ENCODE measurements around the gene INPP4A.

INPP4A gene

GRCh38 chr2:98518101-98518500 is 73.4 kb downstream of the INPP4A start:
- DNase-seq = no peak

DNA sequence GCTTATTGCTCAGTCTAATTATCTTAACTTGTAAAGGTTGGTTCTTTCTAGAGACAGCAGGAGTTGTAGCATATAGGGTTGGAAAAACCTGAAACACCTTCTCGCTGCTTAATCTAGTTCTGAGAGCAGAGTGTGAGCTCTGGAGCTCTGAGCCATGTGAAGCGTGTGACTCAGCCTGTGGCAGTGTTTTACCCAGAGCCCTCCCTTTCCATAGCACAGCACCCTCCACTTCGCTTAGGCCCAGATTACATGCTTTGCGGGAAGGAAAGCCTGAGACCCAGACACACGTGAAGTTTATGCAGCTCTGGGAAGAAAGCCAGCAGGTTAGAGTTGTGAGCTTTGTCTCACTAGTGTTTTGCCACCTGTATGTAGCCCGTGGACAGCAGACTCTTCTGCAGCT is 74.5 kb downstream of the INPP4A start:
- no peak for DNase-seq

GRCh38 chr2:98519851-98520250 is 75.2 kb downstream of the INPP4A start:
- DNase-seq = no peak

- DNase-seq = no peak
These were observed 76.1 kb downstream of the INPP4A start for GRCh38 chr2:98520806-98521205.

- DNase-seq = no peak
These were observed 76.6 kb downstream of the INPP4A start for GRCh38 chr2:98521266-98521665.

DNA sequence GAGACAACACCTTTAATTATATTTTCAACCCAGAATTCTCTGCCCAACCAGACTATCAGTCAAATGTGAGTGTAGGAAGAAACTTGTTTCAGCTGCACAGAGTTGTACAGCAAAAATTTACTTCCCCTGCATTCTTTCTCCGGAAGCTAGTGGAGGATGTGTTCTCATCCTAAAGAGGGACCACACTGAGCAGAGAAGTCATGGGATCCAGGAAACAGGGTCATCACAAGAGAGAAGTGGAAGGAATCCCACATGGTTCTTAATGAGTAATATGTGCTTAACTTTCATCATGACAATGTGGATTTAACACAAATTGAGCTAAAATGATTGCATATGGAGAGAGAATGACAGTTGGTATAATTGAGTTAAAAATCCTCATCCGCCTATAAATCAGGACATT is 78.2 kb downstream of the INPP4A start:
- no peak for DNase-seq

GRCh38 chr2:98524168-98524567 is 79.5 kb downstream of the INPP4A start:
- DNase-seq = no peak

DNA sequence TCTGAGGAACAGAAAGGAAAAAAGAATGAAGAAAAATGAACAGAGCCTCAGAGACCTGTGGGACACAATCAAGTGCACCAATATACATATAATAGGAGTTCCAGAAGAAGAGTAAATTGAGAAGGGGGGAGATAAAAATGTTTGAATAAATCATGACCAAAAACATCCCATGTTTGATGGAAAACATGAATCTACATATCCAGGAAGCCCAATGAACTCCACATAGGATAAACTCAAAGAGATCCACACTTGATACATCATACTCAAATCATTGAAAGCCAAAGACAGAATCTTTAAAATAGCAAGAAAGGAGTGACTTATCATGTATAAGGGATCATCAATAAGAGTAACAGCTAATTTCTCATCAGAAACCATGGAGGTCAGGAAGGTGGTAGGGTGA is 83.7 kb downstream of the INPP4A start:
- DNase-seq = no peak

GRCh38 chr2:98530114-98530513 is 85.5 kb downstream of the INPP4A start:
- no peak for DNase-seq

DNA sequence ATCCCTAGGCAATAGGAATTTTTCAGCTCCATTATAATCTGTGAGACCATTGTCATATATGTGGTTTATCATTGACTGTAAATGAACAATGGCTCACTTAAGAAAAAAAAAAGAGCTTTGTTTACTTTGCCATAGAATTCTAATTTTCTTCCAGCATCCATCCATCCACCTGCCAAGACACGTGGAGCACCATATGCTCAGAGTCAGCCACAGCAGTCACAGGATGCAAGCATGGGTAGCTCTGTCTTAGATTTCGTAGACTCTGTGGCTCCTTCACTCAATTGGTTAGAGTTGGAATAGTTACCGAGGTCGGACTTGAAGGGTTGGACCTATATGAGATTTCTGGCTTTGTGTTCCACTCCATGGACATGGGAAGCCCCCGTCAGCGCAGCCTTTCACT is 88.1 kb downstream of the INPP4A start:
- no peak for DNase-seq

GRCh38 chr2:98533547-98533946 is 88.9 kb downstream of the INPP4A start:
- no peak for DNase-seq

DNA sequence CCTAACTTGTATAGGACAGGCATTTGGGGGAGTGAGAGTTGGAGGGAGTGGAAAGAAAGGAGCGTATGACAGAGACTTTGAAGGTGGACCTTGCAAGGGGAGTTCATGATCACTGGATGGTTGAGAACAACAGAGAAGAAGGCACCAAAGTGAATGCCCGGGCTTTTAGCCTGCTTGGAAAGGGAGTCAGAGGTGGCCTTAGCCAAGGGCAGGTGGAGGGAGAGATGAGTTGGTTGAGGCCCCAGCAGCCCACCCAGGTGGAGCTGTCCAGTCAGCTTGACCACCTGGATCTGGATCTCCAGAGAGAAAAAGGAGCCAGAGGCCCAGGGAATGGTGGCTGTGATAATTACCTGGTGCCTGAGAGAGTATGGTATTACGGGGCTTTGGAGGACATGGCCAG is 90.1 kb downstream of the INPP4A start:
- no peak for DNase-seq

- DNase-seq = no peak
These were observed 91.5 kb downstream of the INPP4A start for GRCh38 chr2:98535971-98536677.

- no peak for DNase-seq
These were observed 92.9 kb downstream of the INPP4A start for GRCh38 chr2:98537390-98538126.

DNA sequence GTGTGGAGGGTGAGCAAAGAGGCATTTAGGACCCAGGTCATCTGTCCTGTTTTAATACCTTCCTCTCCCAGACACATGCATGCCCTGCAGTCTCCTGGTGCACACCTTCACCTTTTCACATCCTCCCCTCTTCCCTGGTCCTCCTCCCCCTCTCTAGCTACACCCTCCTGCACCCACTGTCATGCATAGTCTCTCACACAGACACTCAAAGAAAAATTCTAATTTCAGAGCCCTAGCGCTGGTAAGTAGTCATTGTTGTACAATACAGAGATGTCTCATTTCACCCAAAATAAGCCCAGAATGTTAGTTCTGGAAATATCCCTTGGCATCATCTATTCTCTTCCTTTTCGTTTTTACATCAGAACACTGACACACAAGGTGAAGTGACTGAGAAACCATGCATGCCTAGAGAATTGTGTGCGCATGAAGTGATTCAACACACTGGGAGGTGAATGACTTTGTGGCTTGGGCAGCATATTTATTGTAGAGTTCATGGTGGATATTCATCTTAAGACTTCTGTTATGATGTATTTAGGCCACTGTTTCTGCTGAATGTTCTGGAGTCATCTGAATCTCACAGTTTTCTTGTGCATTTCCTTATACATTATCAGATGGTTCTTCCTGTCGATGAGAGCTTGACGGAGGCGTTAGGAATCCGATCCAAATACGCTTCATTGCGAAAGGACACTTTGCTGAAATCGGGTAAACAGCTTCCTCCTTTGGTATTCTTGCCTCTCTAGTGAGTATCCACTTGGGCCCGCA is 93.8 kb downstream of the INPP4A start:
- DNase-seq = no peak

DNA sequence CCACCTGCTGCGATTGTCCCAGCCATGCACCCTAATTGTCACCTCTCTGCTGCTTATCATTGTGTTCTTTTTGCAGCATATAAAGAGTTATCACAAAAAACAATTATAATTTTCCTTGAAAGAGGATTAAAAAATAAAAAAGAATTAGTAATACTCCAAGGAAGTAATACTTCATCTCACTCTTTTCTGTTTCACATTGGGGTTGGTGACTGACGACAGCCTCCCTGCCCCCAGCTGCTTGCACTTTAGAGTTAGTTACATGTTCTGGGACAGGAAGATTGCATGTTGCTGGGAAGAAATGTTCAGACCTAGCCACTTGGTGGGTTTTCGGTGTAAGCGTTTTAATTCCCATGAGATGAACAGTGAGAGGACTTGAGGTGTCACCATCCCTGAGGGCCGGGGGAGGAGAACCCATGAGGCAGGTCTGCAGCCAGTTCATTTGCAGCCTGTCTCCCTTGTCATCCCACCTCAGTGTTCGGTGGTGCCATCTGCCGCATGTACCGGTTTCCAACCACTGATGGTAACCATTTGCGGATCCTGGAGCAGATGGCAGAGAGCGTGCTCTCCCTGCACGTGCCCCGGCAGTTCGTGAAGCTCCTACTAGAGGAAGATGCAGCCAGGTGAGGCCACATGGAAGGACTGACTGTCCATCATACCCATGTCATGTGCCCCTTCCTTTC is 94.5 kb downstream of the INPP4A start:
- DNase-seq = no peak

DNA sequence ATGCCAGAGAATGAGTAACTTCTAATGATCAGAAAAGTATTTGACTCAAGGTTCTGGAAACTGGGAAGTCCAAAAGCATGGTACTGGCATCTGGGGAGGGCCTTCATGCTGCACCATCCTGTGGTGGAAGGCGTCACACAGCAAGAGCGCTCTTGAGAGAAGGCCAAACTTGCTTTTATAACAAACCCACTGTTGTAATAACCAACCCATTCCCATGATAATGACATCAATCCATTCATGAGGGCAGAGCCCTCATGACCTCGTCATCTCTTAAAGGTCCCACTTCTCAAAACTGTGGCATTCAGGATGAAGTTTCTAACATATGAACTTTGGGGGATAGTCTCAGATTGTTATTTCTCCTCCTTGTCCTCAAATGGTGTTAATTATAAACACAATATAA is 95.9 kb downstream of the INPP4A start:
- no peak for DNase-seq

DNA sequence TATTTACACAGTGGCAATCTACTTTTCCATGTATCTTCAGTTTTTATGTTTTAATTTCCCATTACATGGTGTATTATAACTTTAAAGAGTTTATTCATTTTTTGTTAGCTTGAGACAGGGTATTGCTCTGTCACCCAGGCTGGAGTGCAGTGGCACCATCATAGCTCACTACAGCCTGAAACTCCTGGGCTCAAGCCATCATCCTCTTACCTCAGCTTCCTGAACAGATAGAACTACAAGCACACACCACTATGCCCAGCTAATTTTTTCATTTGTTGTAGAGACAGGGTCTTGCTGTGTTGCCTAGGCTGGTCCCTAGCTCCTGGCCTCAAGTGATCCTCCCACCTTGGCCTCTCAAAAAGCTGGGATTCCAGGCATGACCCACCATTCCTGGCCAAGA is 96.8 kb downstream of the INPP4A start:
- no peak for DNase-seq

GRCh38 chr2:98541906-98542305 is 97.2 kb downstream of the INPP4A start:
- no peak for DNase-seq

GRCh38 chr2:98543214-98543613 is 98.6 kb downstream of the INPP4A start:
- no peak for DNase-seq

DNA sequence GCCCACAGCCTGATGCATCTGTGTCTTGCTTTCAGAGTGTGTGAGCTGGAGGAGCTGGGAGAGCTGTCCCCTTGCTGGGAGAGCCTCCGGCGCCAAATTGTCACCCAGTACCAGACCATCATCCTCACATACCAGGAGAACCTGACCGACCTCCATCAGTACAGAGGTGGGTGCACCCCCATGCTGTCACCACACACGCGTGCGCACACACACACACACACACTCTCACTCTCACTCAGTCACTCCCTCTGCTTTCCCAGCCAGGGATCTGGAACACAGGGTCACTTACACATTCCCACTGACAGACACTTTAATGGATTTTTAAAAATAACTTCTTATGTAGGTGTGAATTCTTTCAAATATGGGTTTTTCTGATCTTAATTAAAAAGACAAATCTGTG is 99.2 kb downstream of the INPP4A start:
- no peak for DNase-seq

DNA sequence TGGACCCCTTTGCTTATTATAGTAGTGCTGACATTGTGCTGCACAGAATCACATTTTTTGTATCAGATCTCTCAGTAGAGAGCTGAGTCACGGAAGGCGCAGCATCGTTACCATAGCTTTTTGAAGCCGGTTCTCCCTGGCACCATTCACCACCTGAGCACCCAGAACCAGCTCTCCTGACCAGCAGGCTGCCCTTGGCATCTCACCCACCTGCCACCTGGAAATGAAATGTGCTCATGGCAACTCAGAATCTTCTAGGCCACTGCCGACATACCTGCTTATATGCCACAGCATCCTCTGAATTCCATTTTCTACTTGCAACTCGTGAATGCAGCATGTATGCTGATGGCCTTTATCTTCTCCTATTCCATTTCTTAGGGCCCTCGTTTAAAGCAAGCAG is 100.9 kb downstream of the INPP4A start:
- DNase-seq = no peak

DNA sequence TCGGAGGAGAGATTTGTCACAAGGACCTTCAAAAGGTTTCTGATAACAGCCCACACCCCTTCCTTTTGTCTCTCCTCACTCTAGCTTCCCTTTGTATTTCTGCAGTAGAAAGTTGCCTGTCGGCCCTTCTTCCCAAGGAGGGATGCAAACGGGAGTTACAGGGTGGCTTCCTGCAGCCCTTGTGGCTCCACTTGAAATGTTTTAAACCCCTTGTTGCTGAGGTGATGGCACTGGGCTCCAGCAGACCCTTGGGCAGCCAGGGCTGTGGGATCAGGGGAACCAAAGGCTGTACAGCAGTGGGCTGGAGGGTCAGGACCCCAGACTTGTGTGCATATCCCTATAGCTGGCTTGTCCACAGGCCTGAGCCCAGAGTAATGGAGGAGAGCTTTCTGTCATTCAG is 101.5 kb downstream of the INPP4A start:
- DNase-seq = no peak
